Measurements from ENCODE around the gene OPN5. TPM values are rescaled to one million over a fixed set of nuclear protein-coding genes. Genes with fewer than 3 reads are reported as not detected.

Gene OPN5
- total RNA-seq, 1 donor from 2014 or later = not detected

DNA sequence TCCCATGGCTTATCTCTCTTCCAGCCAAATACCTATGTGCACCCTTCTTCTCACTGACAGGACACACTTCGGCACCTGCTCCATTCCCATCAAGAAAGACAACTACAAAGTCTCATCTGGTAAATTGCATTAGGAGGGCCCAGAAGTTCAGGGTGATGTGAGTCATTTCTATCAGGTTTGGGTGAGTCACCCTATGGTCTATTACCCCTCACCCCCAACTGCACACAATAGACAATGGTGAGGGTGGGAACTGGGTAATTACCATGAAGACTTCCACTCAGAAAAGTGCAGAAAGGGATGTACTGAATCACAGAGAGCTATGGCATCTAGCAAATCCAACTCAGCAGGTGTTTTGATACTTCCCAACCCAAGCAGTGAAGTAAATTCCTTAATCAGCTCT is 54.8 kb downstream of the OPN5 start:
- ATAC-seq (ENCODE audit: poor library complexity) (no peak), DNase-seq (no peak)
- intact Hi-C loops (cut with DNase I) = no loop called here

DNA sequence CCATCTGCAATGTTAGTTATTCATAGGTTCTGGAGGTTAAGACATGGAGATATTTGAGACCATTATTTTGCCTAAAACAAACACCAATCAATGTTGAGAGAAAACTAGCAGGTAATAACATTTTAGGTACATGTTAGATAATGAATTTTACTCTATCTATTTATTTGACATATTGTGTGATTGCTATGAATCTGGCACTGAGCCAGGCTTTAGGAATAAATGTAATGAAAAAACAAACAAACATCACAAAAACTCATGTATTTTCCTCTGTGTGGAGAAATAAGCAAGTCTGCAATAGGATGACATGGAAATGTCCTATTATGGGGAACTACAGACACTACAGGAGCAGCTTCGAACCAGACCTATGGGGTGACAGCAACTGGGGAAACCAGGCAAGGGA is 57.8 kb downstream of the OPN5 start:
- DNase-seq (no peak), ATAC-seq (ENCODE audit: poor library complexity) (no peak)
- intact Hi-C loops (cut with DNase I) = no loop called here

DNA sequence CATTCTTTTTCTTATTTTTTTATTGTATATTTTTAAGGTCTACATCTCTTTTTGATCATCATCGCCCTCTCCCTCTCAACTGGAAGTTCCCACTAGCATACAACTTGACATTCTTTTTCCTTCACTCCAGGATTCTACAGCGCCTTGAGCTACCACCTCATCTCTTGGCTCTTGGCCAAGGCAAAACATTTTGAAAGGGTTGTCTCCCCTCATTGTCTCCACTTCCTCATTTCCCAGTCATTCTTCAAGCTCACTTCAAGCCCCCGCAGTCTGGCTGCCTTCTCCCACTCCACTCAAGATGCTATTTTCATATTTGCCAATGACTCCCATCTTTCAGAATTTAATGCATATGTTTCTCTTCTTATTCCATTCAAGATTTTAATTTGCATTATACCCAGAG is 63.0 kb downstream of the OPN5 start:
- intact Hi-C loops (cut with DNase I) = no loop called here

DNA sequence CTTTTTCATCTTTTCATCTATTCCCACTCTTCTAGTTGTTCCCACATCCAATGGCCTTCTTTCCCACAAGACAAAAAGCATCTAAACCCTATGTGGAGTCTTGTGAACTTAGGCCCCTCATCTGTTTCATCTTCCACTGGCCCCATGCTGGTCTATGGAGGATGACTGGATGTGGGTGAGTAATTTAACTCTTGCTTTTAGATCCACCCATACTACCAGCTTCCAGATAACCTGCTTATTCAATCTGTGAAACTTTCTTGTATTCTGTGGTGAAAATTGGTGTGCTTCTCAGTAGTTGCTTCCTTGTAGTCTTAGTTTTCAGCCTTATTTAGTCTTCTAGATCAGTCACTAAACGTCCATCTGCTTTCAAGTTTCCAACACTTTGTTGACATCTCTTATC is 64.9 kb downstream of the OPN5 start:
- DNase-seq = no peak
- intact Hi-C loops (cut with DNase I) = no loop called here
- ATAC-seq (ENCODE audit: poor library complexity) = no peak

More for the DNA sequence above, 63.0 kb downstream of the OPN5 start:
- no peak for ATAC-seq (ENCODE audit: poor library complexity)
- no peak for DNase-seq

DNA sequence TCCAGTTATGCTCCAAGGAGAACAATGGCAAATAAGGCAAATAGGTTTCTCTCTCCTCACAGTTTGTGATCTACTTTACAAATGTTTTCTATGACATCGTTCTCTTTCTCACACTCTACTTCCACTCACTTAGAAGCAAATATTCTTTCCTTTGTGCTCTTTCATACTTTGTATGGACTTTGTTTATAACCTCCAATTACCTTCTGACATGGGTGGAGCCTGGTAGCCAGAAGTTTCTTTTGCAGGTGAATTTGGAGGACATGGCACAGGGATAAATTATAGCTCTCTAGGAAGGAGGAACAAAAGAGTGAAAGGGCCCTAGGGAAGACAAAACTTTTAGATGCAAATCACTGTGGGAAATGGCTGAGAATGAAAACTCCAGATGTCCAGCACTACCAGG is 69.3 kb downstream of the OPN5 start:
- DNase-seq (no peak), ATAC-seq (ENCODE audit: poor library complexity) (no peak)
- intact Hi-C loops (cut with DNase I) = no loop called here

DNA sequence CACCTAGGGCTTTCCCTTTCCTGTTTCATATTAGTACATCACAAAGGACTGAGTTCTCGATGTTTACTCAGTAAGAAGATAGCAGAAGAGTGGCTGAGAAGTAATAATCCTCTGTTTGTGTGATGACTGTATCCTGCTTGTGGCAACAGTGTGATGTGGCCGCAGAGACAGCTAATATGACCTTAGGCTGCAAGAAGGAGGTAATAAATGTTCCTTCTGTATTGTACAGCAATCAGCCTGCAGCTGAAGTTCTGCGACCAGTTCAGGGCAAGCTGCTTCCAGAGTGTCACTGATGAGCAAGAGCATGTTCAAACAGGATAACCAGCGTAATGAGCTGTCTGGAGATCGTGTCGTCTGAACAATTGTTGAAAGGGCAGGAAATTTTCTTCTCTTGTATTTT is 70.9 kb downstream of the OPN5 start:
- DNase-seq = no peak
- no peak for ATAC-seq (ENCODE audit: poor library complexity)
- intact Hi-C loops (cut with DNase I) = no loop called here

DNA sequence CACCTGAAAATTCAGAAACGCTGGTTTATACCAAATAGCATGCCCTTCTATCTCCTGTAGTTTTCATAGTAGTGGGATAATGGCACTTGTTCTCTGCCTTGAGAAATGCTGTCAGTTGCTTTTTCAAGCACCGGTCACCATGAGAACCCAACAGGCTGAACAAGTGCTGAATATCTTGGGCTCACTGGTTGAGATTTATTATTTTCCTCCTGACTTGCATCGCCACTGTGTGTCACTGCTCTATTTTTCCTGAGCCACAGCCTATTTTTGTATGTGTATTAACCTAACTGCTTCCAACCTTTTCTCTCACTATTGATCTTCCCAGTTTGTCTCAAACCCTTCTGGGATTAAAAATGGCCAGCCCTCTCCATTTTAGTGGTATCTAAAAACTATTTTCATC is 71.9 kb downstream of the OPN5 start:
- intact Hi-C loops (cut with DNase I) = no loop called here
- no peak for ATAC-seq (ENCODE audit: poor library complexity)
- no peak for DNase-seq

DNA sequence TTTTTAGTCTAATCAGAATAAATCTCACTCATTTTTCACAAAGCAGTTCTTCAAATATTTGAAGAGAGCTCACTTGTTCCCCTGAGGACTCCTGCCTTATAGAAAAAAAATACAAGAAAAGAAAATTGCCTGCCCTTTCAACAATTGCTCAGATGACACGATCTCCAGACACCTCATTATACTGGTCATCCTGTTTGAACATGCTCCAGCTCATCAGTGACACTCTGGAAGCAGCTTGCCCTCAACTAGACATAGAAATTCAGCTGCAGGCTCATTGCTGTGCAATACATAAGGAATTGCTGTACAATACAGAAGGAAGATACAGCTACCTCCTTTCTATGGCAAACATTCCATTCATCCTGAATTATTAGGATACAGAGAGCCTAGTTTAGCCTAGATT is 73.1 kb downstream of the OPN5 start:
- ATAC-seq (ENCODE audit: poor library complexity) (no peak), DNase-seq (no peak)
- intact Hi-C loops (cut with DNase I) = no loop called here

DNA sequence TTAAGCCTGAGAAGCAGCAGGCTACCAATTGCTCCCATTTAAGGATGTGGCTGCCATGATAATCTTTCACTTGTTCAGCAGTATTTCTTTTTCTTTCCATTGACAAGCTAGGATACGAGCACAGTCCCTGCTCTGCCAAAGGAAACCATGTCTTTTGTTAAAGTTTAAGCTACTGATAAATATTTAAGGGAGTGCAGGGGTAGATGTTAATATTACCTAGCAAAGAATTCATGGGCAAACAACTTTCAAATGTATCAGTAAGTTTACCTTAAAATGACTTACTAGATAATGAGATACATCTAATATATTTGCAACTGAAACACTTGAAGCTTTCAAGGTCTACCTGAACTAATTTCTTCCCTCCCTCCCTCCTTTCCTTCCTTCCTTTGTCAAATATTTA is 77.3 kb downstream of the OPN5 start:
- ATAC-seq (ENCODE audit: poor library complexity) = no peak
- no peak for DNase-seq
- intact Hi-C loops (cut with DNase I) = no loop called here

DNA sequence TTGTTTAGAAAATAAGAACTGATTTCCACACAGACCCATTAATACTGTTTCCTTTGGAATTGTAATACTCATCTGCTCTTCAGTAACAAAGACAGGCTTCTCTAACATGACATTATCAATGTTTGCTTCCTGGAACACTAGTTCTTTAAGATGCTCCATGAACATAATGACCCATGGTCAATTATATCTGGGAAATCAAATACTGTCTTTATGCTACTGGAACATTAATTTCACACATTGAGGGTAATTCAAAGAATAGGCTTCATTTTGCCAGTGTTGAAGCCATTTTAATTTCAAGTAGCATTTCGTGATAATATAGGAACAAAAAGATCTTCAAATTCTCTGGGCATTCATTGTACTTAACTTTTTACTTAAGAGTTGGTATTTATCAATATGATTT is 80.9 kb downstream of the OPN5 start:
- ATAC-seq (ENCODE audit: poor library complexity) (no peak), DNase-seq (no peak)
- intact Hi-C loops (cut with DNase I) = no loop called here

DNA sequence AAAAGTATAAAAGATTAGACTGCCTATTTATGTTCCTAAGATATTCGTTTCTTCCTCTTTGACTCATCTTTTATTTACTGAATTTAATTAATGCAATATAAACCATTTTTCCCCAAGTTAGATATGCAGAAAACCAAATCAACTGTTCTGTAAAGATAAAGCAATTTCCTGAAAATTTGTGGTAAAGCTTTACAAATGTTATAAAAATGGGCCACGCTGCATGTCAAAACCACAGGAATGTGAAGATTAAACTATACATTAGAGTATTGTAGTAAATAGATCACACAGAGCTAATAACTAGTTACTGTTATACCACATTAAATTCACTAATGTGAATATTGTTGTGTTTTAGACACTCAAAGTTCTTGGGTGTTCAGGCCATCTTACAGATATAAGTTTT is 83.4 kb downstream of the OPN5 start:
- intact Hi-C loops (cut with DNase I) = no loop called here
- ATAC-seq (ENCODE audit: poor library complexity) (no peak), DNase-seq (no peak)

DNA sequence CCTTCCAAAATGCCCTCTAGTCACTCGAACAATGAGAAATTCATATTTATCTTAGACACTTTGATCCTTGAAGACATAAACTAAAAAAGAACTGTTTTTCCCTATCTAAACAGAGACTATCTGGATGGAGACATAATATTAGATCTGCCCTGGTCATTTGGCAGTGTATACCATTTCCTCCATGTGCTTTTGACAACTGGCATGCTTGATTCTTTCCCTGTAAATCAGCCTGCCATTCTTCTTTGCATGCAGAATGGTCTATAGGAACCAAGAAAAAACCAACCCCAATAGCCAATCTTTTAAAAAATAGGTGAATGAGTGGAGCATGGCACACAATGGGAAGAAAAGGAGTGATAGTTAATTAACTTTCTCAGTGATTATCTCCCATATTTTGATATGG is 93.8 kb downstream of the OPN5 start:
- intact Hi-C loops (cut with DNase I) = no loop called here
- DNase-seq (no peak), ATAC-seq (ENCODE audit: poor library complexity) (no peak)

Other genes starting within 250 kb of the OPN5 start
- gene ADGRF4, start 83.5 kb upstream of the OPN5 start, total RNA-seq = not detected

Measured in Right ventricle myocardium superior (tissue), 1 donor.